CD4-positive, CD25-positive, alpha-beta regulatory T cell (primary cell): ENCODE results near the gene ADGRV1. TPM values are rescaled to one million over a fixed set of nuclear protein-coding genes. Genes with fewer than 3 reads are reported as not detected.

ENCODE experiments used
- ATAC-seq, 2 donors: fragments of 150-1000 bp; cut with Tn5 transposase; one replicate each; pipeline ENCODE4 v1.10.0; 2021; ENCODE audit warnings: low read depth in 2 of 2, moderate number of reproducible peaks in 2 of 2, moderate library complexity in 1 of 2
- DNase-seq, 3 donors: peaks; one replicate each; pipeline versions ENCODE4 v3.0.0 to v3.0.0-alpha.2; 2012 to 2022; ENCODE audit warnings: mixed read lengths in 1 of 3
- H3K27ac ChIP-seq: one replicate; pipeline ENCODE4 v1.7.0; 2013; ENCODE audit warnings: mild to moderate bottlenecking, low read length; ENCODE audit not compliant: insufficient read depth, poor library complexity, severe bottlenecking
- H3K27me3 ChIP-seq: one replicate; pipeline ENCODE4 v1.7.0; 2013; ENCODE audit warnings: low read length; ENCODE audit not compliant: control insufficient read depth, insufficient read depth
- H3K36me3 ChIP-seq: one replicate; pipeline ENCODE4 v1.7.0; 2013; ENCODE audit warnings: mild to moderate bottlenecking, low read length, moderate library complexity; ENCODE audit not compliant: control insufficient read depth, insufficient read depth
- H3K4me1 ChIP-seq: 2 replicates; pipeline ENCODE4 v1.7.0; 2013; ENCODE audit warnings: mild to moderate bottlenecking, low read length; ENCODE audit not compliant: insufficient read depth, control insufficient read depth, poor library complexity, severe bottlenecking
- H3K4me3 ChIP-seq: one replicate; pipeline ENCODE4 v1.7.0; 2013; ENCODE audit warnings: low read depth, mild to moderate bottlenecking, low read length, moderate library complexity
- H3K9me3 ChIP-seq, 2 experiments: 1 replicate in 1 of 2; 2 replicates in 1 of 2; pipeline ENCODE4 v1.7.0; 2013; ENCODE audit warnings: low read length in 2 of 2, mild to moderate bottlenecking in 1 of 2, moderate library complexity in 1 of 2; ENCODE audit not compliant: control insufficient read depth in 2 of 2
- H3K27ac Mint-ChIP-seq, 3 donors: one replicate each; pipeline ENCODE4 v1.8.0; 2020 to 2022; ENCODE audit warnings: mild to moderate bottlenecking in 3 of 3, mixed read lengths in 3 of 3, moderate library complexity in 2 of 3
- H3K27me3 Mint-ChIP-seq: one replicate; pipeline ENCODE4 v1.8.0; 2022; ENCODE audit warnings: mild to moderate bottlenecking, mixed read lengths
- H3K36me3 Mint-ChIP-seq: one replicate; pipeline ENCODE4 v1.8.0; 2020; ENCODE audit warnings: mixed read lengths
- H3K4me1 Mint-ChIP-seq, 4 donors: one replicate each; pipeline ENCODE4 v1.8.0; 2020 to 2022; ENCODE audit warnings: mixed read lengths in 4 of 4, mild to moderate bottlenecking in 1 of 4
- H3K4me3 Mint-ChIP-seq, 4 donors: one replicate each; pipeline ENCODE4 v1.8.0; 2020 to 2022; ENCODE audit warnings: mild to moderate bottlenecking in 4 of 4, mixed read lengths in 4 of 4, moderate library complexity in 3 of 4
- H3K9me3 Mint-ChIP-seq, 7 donors: one replicate each; pipeline ENCODE4 v1.8.0; 2020 to 2022; ENCODE audit warnings: mixed read lengths in 7 of 7, mild to moderate bottlenecking in 3 of 7, moderate library complexity in 2 of 7
- polyA plus RNA-seq, 4 donors: library from polyadenylated mRNA; unstranded; fragments of 300-500 nt; fragmentation: Illumina TruSeq; gene quantifications; one replicate each; pipeline ENCODE4 v1.2.3, GENCODE V29; 2021
- total RNA-seq: library from RNA; stranded (reverse); gene quantifications from one replicate; pipeline ENCODE4 v1.2.3, GENCODE V29; 2022

Gene ADGRV1
- total and polyA plus RNA-seq, 5 donors from 2014 or later = 0.42 to 0.52 TPM; not detected in 3

- Histone ChIP-seq H3K27me3 (no peaks in the 10 kb centered on the region), H3K9me3 (no peaks in the 10 kb centered on the region), H3K27ac (no peak overlapping the region), H3K4me1 (peaks cover 14% of the 10 kb centered on the region), H3K36me3 (no peaks in the 10 kb centered on the region), H3K4me3 (no peak overlapping the region)
- Mint-ChIP-seq H3K4me3 (no peak overlapping the region), H3K27me3 (no peaks in the 10 kb centered on the region), H3K36me3 (no peaks in the 10 kb centered on the region), H3K27ac (no peak overlapping the region), H3K4me1 (peaks cover 12 to 20% (median 17%) of the 10 kb centered on the region in 4 donors), H3K9me3 (no peaks in the 10 kb centered on the region)
- DNase-seq = no peak
- no peak for ATAC-seq
Measured at GRCh38 chr5:91159647-91160046, 601.0 kb downstream of the ADGRV1 start.

DNA sequence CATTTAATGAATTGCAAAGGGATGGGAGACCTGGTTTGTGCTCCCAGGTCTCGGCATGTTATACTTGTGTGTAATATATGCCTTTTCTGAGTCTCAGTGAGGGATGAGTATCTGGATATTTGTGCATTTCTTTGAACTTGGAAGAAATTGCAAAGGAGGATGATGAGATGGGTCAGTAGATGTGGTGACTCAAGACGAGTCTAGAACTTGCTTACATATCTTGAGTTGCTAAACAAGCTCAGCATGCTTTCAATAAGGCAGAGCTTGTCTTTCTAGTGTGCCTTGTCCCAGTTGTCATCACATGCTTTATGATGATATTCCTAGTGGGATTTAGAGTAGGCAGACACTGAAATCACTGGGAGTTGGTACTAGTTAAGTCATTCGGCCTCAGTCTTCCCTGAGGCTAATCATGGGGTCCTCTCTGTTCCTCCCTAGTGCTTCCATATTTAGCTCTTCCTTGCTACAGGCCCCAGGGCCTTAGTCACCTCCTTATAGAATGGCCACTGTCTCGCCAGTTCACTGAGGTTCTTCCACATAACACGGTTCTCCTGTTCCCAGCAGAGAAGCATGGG lies 602.2 kb downstream of the ADGRV1 start:
- no peaks in the 10 kb centered on the region for H3K36me3 Mint-ChIP-seq
- H3K4me3 Mint-ChIP-seq = no peak overlapping the region
- peaks cover 12 to 20% (median 17%) of the 10 kb centered on the region in 4 donors for H3K4me1 Mint-ChIP-seq
- H3K27ac Mint-ChIP-seq = no peak overlapping the region
- H3K4me3 ChIP-seq = no peak overlapping the region
- no peaks in the 10 kb centered on the region for H3K36me3 ChIP-seq
- H3K27me3 Mint-ChIP-seq = no peaks in the 10 kb centered on the region
- DNase-seq (no peak), ATAC-seq (no peak)
- no peak overlapping the region for H3K27ac ChIP-seq
- H3K9me3 Mint-ChIP-seq = no peaks in the 10 kb centered on the region
- peaks cover 14% of the 10 kb centered on the region for H3K4me1 ChIP-seq
- H3K9me3 ChIP-seq = no peaks in the 10 kb centered on the region
- H3K27me3 ChIP-seq = no peaks in the 10 kb centered on the region

- H3K27ac Mint-ChIP-seq = peak overlapping the region; percentile 31 to 75 (median 61)
- Histone ChIP-seq H3K9me3 (no peaks in the 10 kb centered on the region), H3K27me3 (no peaks in the 10 kb centered on the region), H3K36me3 (no peaks in the 10 kb centered on the region), H3K27ac (no peak overlapping the region), H3K4me1 (peaks cover 14% of the 10 kb centered on the region), H3K4me3 (peak overlapping the region; percentile 55)
- H3K36me3 Mint-ChIP-seq = no peaks in the 10 kb centered on the region
- no peaks in the 10 kb centered on the region for H3K27me3 Mint-ChIP-seq
- H3K9me3 Mint-ChIP-seq = peaks cover 0 to 2% (median 0%) of the 10 kb centered on the region in 7 donors
- peaks cover 12 to 20% (median 17%) of the 10 kb centered on the region in 4 donors for H3K4me1 Mint-ChIP-seq
- peak; percentile 94 to 95 for ATAC-seq
- peak in 2 of 3 donors; percentile 9 to 84 for DNase-seq
- peak overlapping the region in 2 of 4 donors; percentile 7 to 12 for H3K4me3 Mint-ChIP-seq
Measured at GRCh38 chr5:91162534-91163381, 604.2 kb downstream of the ADGRV1 start.

DNA sequence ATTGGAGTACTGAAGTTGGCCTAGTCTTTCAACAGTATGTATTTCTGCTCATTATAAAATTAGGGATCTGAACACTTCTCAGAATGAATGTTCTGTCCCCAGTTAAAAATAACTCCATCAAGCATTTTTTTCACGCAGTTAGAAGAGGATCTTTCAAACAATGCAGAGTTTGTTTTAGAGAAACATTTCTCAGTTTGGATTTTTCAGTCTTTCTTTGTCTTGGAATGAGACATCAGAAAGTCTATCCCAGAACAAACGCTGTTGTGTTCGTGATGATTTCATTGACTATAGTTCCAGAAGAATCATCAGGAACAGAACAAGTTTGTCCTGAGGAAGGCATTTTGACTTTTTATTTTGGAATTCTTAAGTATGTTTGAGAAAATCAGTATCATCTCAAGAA lies 605.8 kb downstream of the ADGRV1 start:
- Histone ChIP-seq H3K27me3 (no peaks in the 10 kb centered on the region), H3K4me3 (no peak overlapping the region), H3K27ac (no peak overlapping the region), H3K9me3 (no peaks in the 10 kb centered on the region), H3K4me1 (peaks cover 14% of the 10 kb centered on the region), H3K36me3 (no peaks in the 10 kb centered on the region)
- no peak overlapping the region for H3K4me3 Mint-ChIP-seq
- peaks cover 12 to 20% (median 17%) of the 10 kb centered on the region in 4 donors for H3K4me1 Mint-ChIP-seq
- no peak overlapping the region for H3K27ac Mint-ChIP-seq
- H3K27me3 Mint-ChIP-seq = no peaks in the 10 kb centered on the region
- DNase-seq (no peak), ATAC-seq (no peak)
- H3K36me3 Mint-ChIP-seq = no peaks in the 10 kb centered on the region
- H3K9me3 Mint-ChIP-seq = peaks cover 0 to 3% (median 0%) of the 10 kb centered on the region in 7 donors

DNA sequence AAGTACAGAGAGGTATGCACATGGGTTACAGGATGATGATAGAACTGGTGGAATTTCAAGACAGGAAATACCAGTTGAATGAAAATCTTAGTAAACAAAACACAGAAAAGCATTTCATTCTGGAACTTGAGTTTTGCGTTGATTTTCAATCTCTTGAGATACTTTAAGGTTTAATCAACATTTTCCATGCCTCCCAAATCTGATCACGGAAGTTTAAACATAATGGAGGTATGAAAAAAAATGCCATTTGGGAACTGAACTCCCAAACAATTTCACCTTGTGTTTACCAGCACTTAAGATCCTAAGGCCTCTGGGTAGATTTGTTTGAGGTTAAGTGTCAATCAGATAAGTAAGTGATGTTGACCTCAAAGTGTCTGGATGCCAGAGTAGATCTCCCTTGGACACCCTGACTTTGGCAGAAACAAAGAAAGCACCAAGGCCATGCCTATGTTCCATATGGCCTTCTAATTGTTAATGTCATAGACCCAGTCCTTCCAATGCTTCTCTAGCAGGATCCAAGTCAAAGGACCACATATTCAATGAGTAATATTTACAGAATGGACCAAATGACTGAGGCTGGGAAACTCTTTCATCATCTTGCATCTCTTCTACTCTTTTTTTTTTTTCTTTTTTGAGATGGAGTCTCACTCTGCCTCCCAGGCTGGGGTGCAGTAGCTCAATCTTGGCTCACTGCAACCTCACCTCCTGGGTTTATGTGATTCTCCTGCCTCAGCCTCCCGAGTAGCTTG lies 607.6 kb downstream of the ADGRV1 start:
- H3K27me3 Mint-ChIP-seq = no peaks in the 10 kb centered on the region
- Histone ChIP-seq H3K4me3 (no peak overlapping the region), H3K9me3 (no peaks in the 10 kb centered on the region), H3K27ac (no peak overlapping the region), H3K4me1 (peaks cover 14% of the 10 kb centered on the region), H3K27me3 (no peaks in the 10 kb centered on the region), H3K36me3 (no peaks in the 10 kb centered on the region)
- ATAC-seq (no peak), DNase-seq (no peak)
- H3K36me3 Mint-ChIP-seq = no peaks in the 10 kb centered on the region
- H3K4me3 Mint-ChIP-seq = no peak overlapping the region
- H3K4me1 Mint-ChIP-seq = peaks cover 12 to 20% (median 17%) of the 10 kb centered on the region in 4 donors
- H3K9me3 Mint-ChIP-seq = peaks cover 0 to 3% (median 0%) of the 10 kb centered on the region in 7 donors
- H3K27ac Mint-ChIP-seq = no peak overlapping the region

GRCh38 chr5:91168859-91169258 lies 610.3 kb downstream of the ADGRV1 start:
- DNase-seq (no peak), ATAC-seq (no peak)
- Histone ChIP-seq H3K4me1 (no peaks in the 10 kb centered on the region), H3K36me3 (no peaks in the 10 kb centered on the region), H3K9me3 (no peaks in the 10 kb centered on the region), H3K27me3 (no peaks in the 10 kb centered on the region), H3K27ac (no peak overlapping the region), H3K4me3 (no peak overlapping the region)
- H3K9me3 Mint-ChIP-seq = peaks cover 0 to 3% (median 0%) of the 10 kb centered on the region in 7 donors
- no peak overlapping the region for H3K4me3 Mint-ChIP-seq
- no peaks in the 10 kb centered on the region for H3K36me3 Mint-ChIP-seq
- peaks cover 5% of the 10 kb centered on the region for H3K27me3 Mint-ChIP-seq
- no peak overlapping the region for H3K27ac Mint-ChIP-seq
- peaks cover 0 to 2% (median 0%) of the 10 kb centered on the region in 4 donors for H3K4me1 Mint-ChIP-seq

- ATAC-seq = no peak
- H3K4me3 Mint-ChIP-seq = no peak overlapping the region
- no peaks in the 10 kb centered on the region for H3K27me3 ChIP-seq
Measured at GRCh38 chr5:91170266-91170665, 611.7 kb downstream of the ADGRV1 start.

More at GRCh38 chr5:91170266-91170665, 611.7 kb downstream of the ADGRV1 start:
- no peak overlapping the region for H3K27ac ChIP-seq
- no peaks in the 10 kb centered on the region for H3K9me3 ChIP-seq
- no peaks in the 10 kb centered on the region for H3K4me1 Mint-ChIP-seq
- H3K27ac Mint-ChIP-seq = no peak overlapping the region
- no peak for DNase-seq
- H3K9me3 Mint-ChIP-seq = peaks cover 0 to 3% (median 0%) of the 10 kb centered on the region in 7 donors
- peaks cover 5% of the 10 kb centered on the region for H3K27me3 Mint-ChIP-seq
- H3K36me3 ChIP-seq = no peaks in the 10 kb centered on the region
- no peaks in the 10 kb centered on the region for H3K36me3 Mint-ChIP-seq
- H3K4me3 ChIP-seq = no peak overlapping the region
- no peaks in the 10 kb centered on the region for H3K4me1 ChIP-seq
